ENCODE results near the gene PLD6. TPM values are rescaled to one million over a fixed set of nuclear protein-coding genes. Genes with fewer than 3 reads are reported as not detected.
A peak's percentile ranks its signal among the peaks of the same experiment; 100 is the strongest.

Gene PLD6
- total RNA-seq, 4 donors from 2014 or later: 7.1 to 20.7 (median 9.3) TPM

DNA sequence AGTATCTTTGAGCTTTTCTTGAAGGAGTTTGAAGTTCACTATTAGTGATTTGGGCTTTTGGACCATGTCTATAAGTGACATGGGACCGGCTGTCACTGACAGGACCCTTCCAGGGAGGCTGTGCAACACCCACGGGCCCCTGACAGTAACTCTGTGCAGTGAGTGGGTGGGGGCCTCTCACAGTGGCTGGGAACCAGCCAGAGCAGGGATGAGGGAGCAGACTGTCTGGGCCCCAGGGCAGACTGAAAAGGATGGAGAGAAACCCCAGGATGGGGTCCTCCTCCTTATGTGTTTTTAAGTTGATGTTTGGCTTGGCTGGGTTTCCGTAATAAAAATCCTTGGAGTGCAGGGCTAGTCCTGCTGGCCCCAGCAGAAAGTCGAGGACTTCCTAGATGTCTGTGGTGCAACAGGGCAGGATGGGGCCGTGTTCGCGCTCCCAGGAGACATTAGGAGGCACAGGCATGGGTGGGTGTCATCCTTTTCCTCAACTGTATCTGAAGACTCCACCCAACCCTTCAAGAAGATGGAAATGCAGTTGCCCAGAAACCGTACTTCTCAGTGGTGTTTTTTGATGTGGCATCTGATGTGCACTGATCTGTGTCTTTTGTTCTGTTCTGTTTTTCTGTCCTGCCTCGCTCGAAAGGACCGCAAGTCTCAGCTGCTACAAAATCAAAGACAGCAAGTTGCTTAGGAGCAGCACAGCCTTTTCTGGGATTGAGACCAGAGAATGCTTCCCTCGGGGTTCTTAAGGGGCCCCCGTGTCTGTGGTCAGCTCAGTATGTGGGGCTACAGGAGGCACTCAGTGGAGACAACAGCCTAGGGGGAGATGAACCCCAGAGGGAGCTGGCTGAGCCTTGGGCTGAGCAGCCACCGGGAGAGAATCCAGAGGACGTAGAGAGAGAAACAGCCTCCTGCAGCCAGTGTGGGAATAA, 24.2 kb downstream of the PLD6 start:
- no peak for ATAC-seq
- Histone ChIP-seq H3K9me3 (no peaks in the 10 kb centered on the region), H3K4me1 (peaks cover 0 to 19% (median 0%) of the 10 kb centered on the region in 3 donors), H3K36me3 (peaks cover 0 to 86% of the 10 kb centered on the region in 2 donors), H3K4me3 (no peak overlapping the region), H3K27ac (no peak overlapping the region), H3K27me3 (no peaks in the 10 kb centered on the region)
- WGBS, 2 donors (ENCODE audit: low coverage in 1 of 2): 74 to 78% methylated on average over 7 of the region's 15 CpGs
- TF ChIP-seq, protein P1, sequence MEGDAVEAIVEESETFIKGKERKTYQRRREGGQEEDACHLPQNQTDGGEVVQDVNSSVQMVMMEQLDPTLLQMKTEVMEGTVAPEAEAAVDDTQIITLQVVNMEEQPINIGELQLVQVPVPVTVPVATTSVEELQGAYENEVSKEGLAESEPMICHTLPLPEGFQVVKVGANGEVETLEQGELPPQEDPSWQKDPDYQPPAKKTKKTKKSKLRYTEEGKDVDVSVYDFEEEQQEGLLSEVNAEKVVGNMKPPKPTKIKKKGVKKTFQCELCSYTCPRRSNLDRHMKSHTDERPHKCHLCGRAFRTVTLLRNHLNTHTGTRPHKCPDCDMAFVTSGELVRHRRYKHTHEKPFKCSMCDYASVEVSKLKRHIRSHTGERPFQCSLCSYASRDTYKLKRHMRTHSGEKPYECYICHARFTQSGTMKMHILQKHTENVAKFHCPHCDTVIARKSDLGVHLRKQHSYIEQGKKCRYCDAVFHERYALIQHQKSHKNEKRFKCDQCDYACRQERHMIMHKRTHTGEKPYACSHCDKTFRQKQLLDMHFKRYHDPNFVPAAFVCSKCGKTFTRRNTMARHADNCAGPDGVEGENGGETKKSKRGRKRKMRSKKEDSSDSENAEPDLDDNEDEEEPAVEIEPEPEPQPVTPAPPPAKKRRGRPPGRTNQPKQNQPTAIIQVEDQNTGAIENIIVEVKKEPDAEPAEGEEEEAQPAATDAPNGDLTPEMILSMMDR (IDR thresholded peaks at IDR 0.05): no peak
- no peak for TF ChIP-seq EP300 (IDR thresholded peaks at IDR 0.05)
- no peak for TF ChIP-seq POLR2AphosphoS5 (IDR thresholded peaks at IDR 0.05)
- no peak for TF ChIP-seq POLR2A (IDR thresholded peaks at IDR 0.05)

DNA sequence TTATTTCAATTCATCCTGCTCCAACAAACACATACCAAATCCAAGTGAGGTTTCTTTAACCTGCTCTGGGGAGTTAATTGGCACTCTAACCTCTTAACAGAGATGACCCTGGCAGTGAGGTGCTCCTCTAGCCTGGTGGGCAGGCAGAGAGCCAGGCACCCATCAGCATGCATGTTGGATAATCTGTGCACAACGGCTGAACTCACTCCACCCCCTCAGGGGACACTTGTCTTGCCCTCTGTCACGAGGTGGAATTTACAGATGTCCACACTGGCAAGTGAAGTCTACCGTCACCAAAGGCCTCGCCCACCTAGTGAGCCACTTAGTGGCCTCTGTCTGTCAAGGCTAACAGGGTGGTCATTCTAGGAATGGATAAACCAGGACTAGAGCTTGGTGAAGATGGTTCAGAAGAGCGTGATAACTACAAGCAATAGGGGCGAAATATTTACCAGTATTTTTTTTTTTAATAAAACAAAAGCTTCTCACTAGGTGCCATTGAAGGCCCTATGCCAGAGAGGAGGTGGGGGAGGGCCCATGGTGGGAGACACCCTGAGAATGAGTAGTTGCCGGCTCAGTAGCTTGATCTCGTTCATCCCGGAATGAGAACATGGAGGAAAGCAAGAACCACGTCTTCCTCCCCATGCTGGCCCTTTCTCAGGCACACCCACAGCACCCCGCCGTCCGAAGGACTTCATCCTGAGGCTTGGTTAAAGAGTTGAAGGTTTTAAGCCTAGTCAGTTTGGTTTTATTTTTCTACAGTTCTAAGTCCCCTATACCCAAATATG, 25.2 kb downstream of the PLD6 start:
- no peak for ATAC-seq
- Histone ChIP-seq H3K4me1 (peaks cover 0 to 9% (median 0%) of the 10 kb centered on the region in 3 donors), H3K36me3 (peaks cover 0 to 96% of the 10 kb centered on the region in 2 donors), H3K27me3 (no peaks in the 10 kb centered on the region), H3K27ac (no peak overlapping the region), H3K4me3 (no peak overlapping the region), H3K9me3 (no peaks in the 10 kb centered on the region)
- 73 to 81% methylated on average over 6 to 12 of the region's 13 CpGs for WGBS, 2 donors (ENCODE audit: low coverage in 1 of 2)
- no peak for TF ChIP-seq POLR2A (IDR thresholded peaks at IDR 0.05)

DNA sequence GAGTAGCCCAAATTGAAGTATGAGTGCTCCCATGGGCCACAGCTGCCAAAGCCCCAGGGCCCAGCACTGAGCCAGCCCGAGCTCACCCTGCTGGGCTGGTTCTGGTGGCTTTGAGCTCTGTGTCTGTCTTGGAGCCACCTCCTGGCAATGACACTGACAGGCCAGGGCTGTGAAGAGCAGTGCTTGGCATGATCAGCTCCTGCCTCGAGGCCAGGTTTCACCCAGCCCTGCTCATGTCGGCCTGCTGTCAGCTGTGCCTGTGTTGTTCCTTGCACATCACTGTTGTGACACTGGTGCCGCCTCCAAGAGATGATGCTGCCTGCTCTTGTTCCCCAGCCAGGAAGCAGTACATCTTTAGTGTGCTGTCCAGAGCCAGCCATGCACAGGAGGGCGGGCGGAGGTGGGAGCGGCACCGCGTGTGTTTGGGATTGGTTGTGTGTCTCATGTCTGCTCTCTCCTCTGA, 26.0 kb downstream of the PLD6 start:
- H3K4me3 ChIP-seq: no peak overlapping the region
- H3K36me3 ChIP-seq: peaks cover 0 to 100% of the 10 kb centered on the region in 2 donors
- no peak for ATAC-seq
- H3K9me3 ChIP-seq: no peaks in the 10 kb centered on the region
- peaks cover 0 to 2% (median 0%) of the 10 kb centered on the region in 3 donors for H3K4me1 ChIP-seq
- TF ChIP-seq, protein P1 (IDR thresholded peaks at IDR 0.05): no peak
- no peak for TF ChIP-seq EP300 (IDR thresholded peaks at IDR 0.05)
- H3K27me3 ChIP-seq: no peaks in the 10 kb centered on the region
- WGBS, 2 donors (ENCODE audit: low coverage in 1 of 2): 100% methylated on average over 1 of the region's 9 CpGs; no CpG with 5 or more reads in 1 of the 2 donors
- H3K27ac ChIP-seq: peak overlapping the region in 1 of 4 donors; percentile 17

DNA sequence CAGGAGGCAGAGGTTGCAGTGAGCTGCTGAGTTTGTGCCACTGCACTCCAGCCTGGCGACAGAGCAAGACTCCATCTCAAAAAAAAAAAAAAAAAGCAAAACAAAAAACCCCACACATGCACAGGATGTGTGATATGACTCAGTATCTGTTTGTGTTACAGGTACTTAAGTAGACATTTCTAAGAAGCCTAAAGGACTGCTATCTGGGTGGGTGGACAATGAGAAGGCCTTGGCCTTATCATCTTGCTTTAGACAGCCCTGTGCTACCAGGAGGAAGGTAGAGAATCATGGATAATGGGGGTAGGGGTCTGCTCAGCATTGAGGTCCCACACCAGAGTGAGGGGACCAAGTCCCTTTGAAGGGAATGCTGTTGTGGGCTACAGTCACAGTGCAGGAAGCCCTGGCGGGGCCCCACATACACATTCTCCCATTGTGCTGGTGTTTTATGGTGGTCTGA, 26.7 kb downstream of the PLD6 start:
- H3K27me3 ChIP-seq: no peaks in the 10 kb centered on the region
- H3K4me3 ChIP-seq: no peak overlapping the region
- H3K36me3 ChIP-seq: peaks cover 0 to 100% of the 10 kb centered on the region in 2 donors
- no peaks in the 10 kb centered on the region for H3K9me3 ChIP-seq
- H3K4me1 ChIP-seq: no peaks in the 10 kb centered on the region
- no peak for TF ChIP-seq POLR2AphosphoS5 (IDR thresholded peaks at IDR 0.05)
- TF ChIP-seq EP300 (IDR thresholded peaks at IDR 0.05): no peak
- TF ChIP-seq POLR2A (IDR thresholded peaks at IDR 0.05): no peak
- TF ChIP-seq, protein P1 (IDR thresholded peaks at IDR 0.05): no peak
- no peak overlapping the region for H3K27ac ChIP-seq
- WGBS, 2 donors (ENCODE audit: low coverage in 1 of 2): 95 to 100% methylated on average over 1 to 2 of the region's 2 CpGs
- ATAC-seq: no peak

DNA sequence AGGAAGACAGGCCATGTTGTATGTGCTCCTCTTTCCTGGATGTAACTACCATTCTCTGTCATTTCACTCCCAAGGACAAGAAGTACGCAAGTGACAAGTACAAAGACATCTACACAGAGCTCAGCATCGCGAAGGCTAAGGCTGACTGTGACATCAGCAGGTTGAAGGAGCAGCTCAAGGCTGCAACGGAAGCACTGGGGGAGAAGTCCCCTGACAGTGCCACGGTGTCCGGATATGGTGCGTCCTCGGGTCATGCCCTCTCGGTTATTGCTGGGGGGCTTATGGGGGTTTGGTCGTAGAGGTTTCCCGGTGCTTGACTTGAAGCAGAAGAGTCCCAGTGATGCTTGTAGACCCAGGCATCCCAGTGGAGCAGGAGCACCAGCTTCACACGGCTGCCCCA, 29.0 kb downstream of the PLD6 start:
- H3K27ac ChIP-seq: no peak overlapping the region
- no peak for ATAC-seq
- H3K9me3 ChIP-seq: no peaks in the 10 kb centered on the region
- 73% methylated on average over 3 of the region's 12 CpGs; no CpG with 5 or more reads in 1 of the 2 donors for WGBS, 2 donors (ENCODE audit: low coverage in 1 of 2)
- no peaks in the 10 kb centered on the region for H3K27me3 ChIP-seq
- TF ChIP-seq EP300 (IDR thresholded peaks at IDR 0.05): no peak
- TF ChIP-seq POLR2AphosphoS5 (IDR thresholded peaks at IDR 0.05): no peak
- TF ChIP-seq, protein P1 (IDR thresholded peaks at IDR 0.05): no peak
- TF ChIP-seq POLR2A (IDR thresholded peaks at IDR 0.05): no peak
- no peak overlapping the region for H3K4me3 ChIP-seq
- no peaks in the 10 kb centered on the region for H3K4me1 ChIP-seq
- H3K36me3 ChIP-seq: peaks cover 0 to 100% of the 10 kb centered on the region in 2 donors

Data from gastroesophageal sphincter (tissue), 4 donors.